Ectodermal cell (in vitro differentiated cells): Measurements from ENCODE around the gene APCDD1L.

Experiments used
- H3K27ac ChIP-seq: 2 replicates; pipeline ENCODE4 v1.7.0; 2013; ENCODE audit warnings: mild to moderate bottlenecking, low read depth, low read length; ENCODE audit not compliant: insufficient read depth, poor library complexity, severe bottlenecking
- H3K27me3 ChIP-seq: 2 replicates; pipeline ENCODE4 v1.7.0; 2013; ENCODE audit warnings: mild to moderate bottlenecking, low read length; ENCODE audit not compliant: insufficient read depth, control insufficient read depth, poor library complexity, severe bottlenecking
- H3K36me3 ChIP-seq: one replicate; pipeline ENCODE4 v1.7.0; 2013; ENCODE audit warnings: low read length; ENCODE audit not compliant: control insufficient read depth, insufficient read depth
- H3K4me1 ChIP-seq: one replicate; pipeline ENCODE4 v1.7.0; 2013; ENCODE audit warnings: low read length; ENCODE audit not compliant: control insufficient read depth, insufficient read depth
- H3K4me3 ChIP-seq: 2 replicates; pipeline ENCODE4 v1.7.0; 2013; ENCODE audit warnings: low read depth, low read length, control low read depth; ENCODE audit not compliant: insufficient read depth
- H3K9me3 ChIP-seq: 2 replicates; pipeline ENCODE4 v1.7.0; 2013; ENCODE audit warnings: mild to moderate bottlenecking, low read length, moderate library complexity; ENCODE audit not compliant: control insufficient read depth
- WGBS, 2 experiments: methylation state at CpG; one replicate each; pipeline ENCODE4 v1.1.7; 2013; ENCODE audit warnings: missing lambda C conversion rate in 2 of 2; 5-methylcytosine and 5-hydroxymethylcytosine counted together

The APCDD1L gene

GRCh38 chr20:58454460-58454859 is 60.7 kb downstream of the APCDD1L start:
- H3K36me3 ChIP-seq: no peaks in the 10 kb centered on the region
- H3K4me3 ChIP-seq: no peak overlapping the region
- no peaks in the 10 kb centered on the region for H3K27me3 ChIP-seq
- peaks cover 13% of the 10 kb centered on the region for H3K4me1 ChIP-seq
- H3K9me3 ChIP-seq: no peaks in the 10 kb centered on the region
- H3K27ac ChIP-seq: no peak overlapping the region

GRCh38 chr20:58453391-58453790 is 61.8 kb downstream of the APCDD1L start:
- Histone ChIP-seq H3K27me3 (no peaks in the 10 kb centered on the region), H3K4me3 (no peak overlapping the region), H3K27ac (no peak overlapping the region), H3K4me1 (peaks cover 3% of the 10 kb centered on the region), H3K9me3 (no peaks in the 10 kb centered on the region), H3K36me3 (no peaks in the 10 kb centered on the region)
- 74 to 77% methylated on average over 5 of the region's 5 CpGs for WGBS, 2 experiments

GRCh38 chr20:58452667-58453255 is 62.4 kb downstream of the APCDD1L start:
- Histone ChIP-seq H3K27ac (no peak overlapping the region), H3K4me3 (no peak overlapping the region), H3K27me3 (no peaks in the 10 kb centered on the region), H3K9me3 (no peaks in the 10 kb centered on the region), H3K36me3 (no peaks in the 10 kb centered on the region), H3K4me1 (peaks cover 3% of the 10 kb centered on the region)
- WGBS, 2 experiments: 31 to 37% methylated on average over 4 of the region's 4 CpGs

GRCh38 chr20:58450254-58450653 is 64.9 kb downstream of the APCDD1L start:
- no peaks in the 10 kb centered on the region for H3K9me3 ChIP-seq
- no peak overlapping the region for H3K4me3 ChIP-seq
- 95 to 96% methylated on average over 9 to 10 of the region's 10 CpGs for WGBS, 2 experiments
- no peak overlapping the region for H3K27ac ChIP-seq
- H3K36me3 ChIP-seq: no peaks in the 10 kb centered on the region
- H3K27me3 ChIP-seq: no peaks in the 10 kb centered on the region
- peaks cover 3% of the 10 kb centered on the region for H3K4me1 ChIP-seq

- Histone ChIP-seq H3K4me1 (peaks cover 3% of the 10 kb centered on the region), H3K27ac (no peak overlapping the region), H3K36me3 (no peaks in the 10 kb centered on the region), H3K27me3 (no peaks in the 10 kb centered on the region), H3K9me3 (no peaks in the 10 kb centered on the region), H3K4me3 (no peak overlapping the region)
- 89 to 91% methylated on average over 10 of the region's 10 CpGs for WGBS, 2 experiments
These were observed 65.4 kb downstream of the APCDD1L start for GRCh38 chr20:58449681-58450221.

- peaks cover 1% of the 10 kb centered on the region for H3K36me3 ChIP-seq
- no peak overlapping the region for H3K4me3 ChIP-seq
- 78 to 86% methylated on average over 4 of the region's 4 CpGs for WGBS, 2 experiments
- no peak overlapping the region for H3K27ac ChIP-seq
- no peaks in the 10 kb centered on the region for H3K27me3 ChIP-seq
- H3K4me1 ChIP-seq: peaks cover 3% of the 10 kb centered on the region
- H3K9me3 ChIP-seq: no peaks in the 10 kb centered on the region
These were observed 66.2 kb downstream of the APCDD1L start for GRCh38 chr20:58448958-58449357.

GRCh38 chr20:58447511-58448391 is 67.4 kb downstream of the APCDD1L start:
- 69 to 72% methylated on average over 10 of the region's 10 CpGs for WGBS, 2 experiments
- no peak overlapping the region for H3K27ac ChIP-seq

GRCh38 chr20:58446960-58447265 is 68.3 kb downstream of the APCDD1L start:
- Histone ChIP-seq H3K4me1 (no peaks in the 10 kb centered on the region), H3K4me3 (no peak overlapping the region), H3K27me3 (no peaks in the 10 kb centered on the region), H3K27ac (no peak overlapping the region), H3K9me3 (no peaks in the 10 kb centered on the region), H3K36me3 (peaks cover 6% of the 10 kb centered on the region)
- 93 to 96% methylated on average over 7 of the region's 7 CpGs for WGBS, 2 experiments

More at GRCh38 chr20:58447511-58448391, 67.4 kb downstream of the APCDD1L start:
- Histone ChIP-seq H3K9me3 (no peaks in the 10 kb centered on the region), H3K4me3 (no peak overlapping the region), H3K4me1 (peaks cover 2% of the 10 kb centered on the region), H3K36me3 (peaks cover 6% of the 10 kb centered on the region), H3K27me3 (no peaks in the 10 kb centered on the region)

- 93 to 95% methylated on average over 6 of the region's 6 CpGs for WGBS, 2 experiments
- Histone ChIP-seq H3K9me3 (no peaks in the 10 kb centered on the region), H3K27ac (no peak overlapping the region), H3K27me3 (no peaks in the 10 kb centered on the region), H3K4me1 (no peaks in the 10 kb centered on the region), H3K36me3 (peaks cover 6% of the 10 kb centered on the region), H3K4me3 (no peak overlapping the region)
These were observed 68.8 kb downstream of the APCDD1L start for GRCh38 chr20:58446264-58446959.

GRCh38 chr20:58444746-58445255 is 70.4 kb downstream of the APCDD1L start:
- Histone ChIP-seq H3K9me3 (no peaks in the 10 kb centered on the region), H3K27ac (no peak overlapping the region), H3K4me3 (no peak overlapping the region), H3K36me3 (peaks cover 6% of the 10 kb centered on the region), H3K4me1 (no peaks in the 10 kb centered on the region), H3K27me3 (no peaks in the 10 kb centered on the region)
- WGBS, 2 experiments: 96 to 98% methylated on average over 5 of the region's 5 CpGs
